HepG2 (cell line): ENCODE measurements around the gene GGA1. TPM values are rescaled to one million over a fixed set of nuclear protein-coding genes. Genes with fewer than 3 reads are reported as not detected.
A peak's percentile ranks its signal among the peaks of the same experiment; 100 is the strongest.

ENCODE experiments used
- CAMTA2 ChIP-seq: sonication (generic); formaldehyde crosslinking; IDR thresholded peaks from 2 replicates; pipeline ENCODE4 v1.4.0; 2020; ENCODE audit warnings: mild to moderate bottlenecking, missing genetic modification reagents, borderline replicate concordance
- DMAP1 ChIP-seq: IDR thresholded peaks from 2 replicates; pipeline ENCODE4 v1.6.1; 2016
- E2F2 ChIP-seq: sonication (generic); formaldehyde crosslinking; IDR thresholded peaks from 2 replicates; pipeline ENCODE4 v1.4.0; 2020; ENCODE audit warnings: missing genetic modification reagents, borderline replicate concordance
- GABPA ChIP-seq, 2 experiments: IDR thresholded peaks; 2 replicates each; pipeline ENCODE4 v1.6.1; 2011 to 2016; ENCODE audit warnings: low read depth in 2 of 2, low read length in 1 of 2, missing biosample characterization in 1 of 2, missing genetic modification characterization in 1 of 2
- HDAC6 ChIP-seq: fragments of 200-600 bp; sonication (generic); IDR thresholded peaks from 2 replicates; pipeline ENCODE4 v1.7.0; 2017; ENCODE audit warnings: mild to moderate bottlenecking, antibody characterized with exemption, low read length, low read depth
- KLF13 ChIP-seq: sonication (generic); formaldehyde crosslinking; IDR thresholded peaks from 2 replicates; pipeline ENCODE4 v1.4.0; 2020; ENCODE audit warnings: mild to moderate bottlenecking, missing genetic modification reagents
- KMT2A ChIP-seq: sonication (generic); formaldehyde crosslinking; IDR thresholded peaks from 2 replicates; pipeline ENCODE4 v1.4.0; 2020; ENCODE audit warnings: missing genetic modification reagents
- NFE2L2 ChIP-seq: fragments of 150-350 bp; IDR thresholded peaks from 2 replicates; pipeline ENCODE4 v1.6.1; 2014; ENCODE audit warnings: low read length
- NFKBIZ ChIP-seq: IDR thresholded peaks from 2 replicates; pipeline ENCODE4 v1.6.1; 2018; ENCODE audit warnings: missing genetic modification reagents, missing compliant biosample characterization
- RARG ChIP-seq: sonication (generic); formaldehyde crosslinking; IDR thresholded peaks from 2 replicates; pipeline ENCODE4 v1.4.0; 2020; ENCODE audit warnings: low read depth, mild to moderate bottlenecking, missing genetic modification reagents
- SALL2 ChIP-seq: sonication (generic); formaldehyde crosslinking; IDR thresholded peaks from 2 replicates; pipeline ENCODE4 v1.8.1; 2023; ENCODE audit warnings: mild to moderate bottlenecking, missing genetic modification reagents, inconsistent platforms
- TBX3 ChIP-seq: fragments of 450-650 bp; IDR thresholded peaks from 2 replicates; pipeline ENCODE4 v1.6.1; 2017; ENCODE audit warnings: antibody characterized with exemption, mild to moderate bottlenecking, inconsistent platforms, borderline replicate concordance
- TEAD2 ChIP-seq: sonication (generic); formaldehyde crosslinking; IDR thresholded peaks from 2 replicates; pipeline ENCODE4 v1.9.0; 2021; ENCODE audit warnings: missing genetic modification reagents
- YEATS2 ChIP-seq: sonication (generic); formaldehyde crosslinking; IDR thresholded peaks from 2 replicates; pipeline ENCODE4 v1.4.0; 2020; ENCODE audit warnings: missing genetic modification reagents, borderline replicate concordance
- ZBTB49 ChIP-seq: sonication (generic); formaldehyde crosslinking; IDR thresholded peaks from 2 replicates; pipeline ENCODE4 v1.4.0; 2020; ENCODE audit warnings: missing genetic modification reagents, borderline replicate concordance
- ZNF503 ChIP-seq: sonication (generic); formaldehyde crosslinking; IDR thresholded peaks from 2 replicates; pipeline ENCODE4 v1.4.0; 2020; ENCODE audit warnings: missing genetic modification reagents
- ZNF878 ChIP-seq: sonication (generic); formaldehyde crosslinking; IDR thresholded peaks from 2 replicates; pipeline ENCODE4 v1.8.1; 2023; ENCODE audit warnings: mild to moderate bottlenecking, missing genetic modification reagents, moderate library complexity
- ZSCAN22 ChIP-seq: sonication (generic); formaldehyde crosslinking; IDR thresholded peaks from 2 replicates; pipeline ENCODE4 v1.4.0; 2020; ENCODE audit warnings: mild to moderate bottlenecking, missing genetic modification reagents
- polyA plus RNA-seq, 8 experiments: library from polyadenylated mRNA; depleted of rRNA in 3 of 8; stranded (reverse) in 7 of 8; unstranded in 1 of 8; fragments of >200 nt; fragmentation: Illumina TruSeq in 4 of 8; extraction: Trizol in 4 of 8; gene quantifications; 2 replicates each; pipeline versions ENCODE4 v1.2.1 to v1.2.3, GENCODE V29; 2011 to 2016; ENCODE audit warnings: low read depth in 4 of 8, missing spikeins in 1 of 8, mixed read lengths in 1 of 8; ENCODE audit not compliant: insufficient read depth in 1 of 8
- total RNA-seq, 5 experiments: library from RNA; depleted of rRNA; stranded (reverse); fragments of >200 nt; fragmentation: Illumina TruSeq; extraction: Trizol; gene quantifications; 2 replicates each; pipeline ENCODE4 v1.2.3, GENCODE V29; 2016; ENCODE audit warnings: low read depth in 1 of 5
- TF ChIP-seq, protein P1 (sequence below): sonication (generic); formaldehyde crosslinking; IDR thresholded peaks from 2 replicates; pipeline ENCODE4 v1.4.0; 2020; ENCODE audit warnings: mild to moderate bottlenecking, missing genetic modification reagents

Gene GGA1
- total and polyA plus RNA-seq, 2 of the 13 experiments (the other 11 are each of a cell fraction or from before 2014, with no cell fraction given), result 29.1 to 87.2 TPM

DNA sequence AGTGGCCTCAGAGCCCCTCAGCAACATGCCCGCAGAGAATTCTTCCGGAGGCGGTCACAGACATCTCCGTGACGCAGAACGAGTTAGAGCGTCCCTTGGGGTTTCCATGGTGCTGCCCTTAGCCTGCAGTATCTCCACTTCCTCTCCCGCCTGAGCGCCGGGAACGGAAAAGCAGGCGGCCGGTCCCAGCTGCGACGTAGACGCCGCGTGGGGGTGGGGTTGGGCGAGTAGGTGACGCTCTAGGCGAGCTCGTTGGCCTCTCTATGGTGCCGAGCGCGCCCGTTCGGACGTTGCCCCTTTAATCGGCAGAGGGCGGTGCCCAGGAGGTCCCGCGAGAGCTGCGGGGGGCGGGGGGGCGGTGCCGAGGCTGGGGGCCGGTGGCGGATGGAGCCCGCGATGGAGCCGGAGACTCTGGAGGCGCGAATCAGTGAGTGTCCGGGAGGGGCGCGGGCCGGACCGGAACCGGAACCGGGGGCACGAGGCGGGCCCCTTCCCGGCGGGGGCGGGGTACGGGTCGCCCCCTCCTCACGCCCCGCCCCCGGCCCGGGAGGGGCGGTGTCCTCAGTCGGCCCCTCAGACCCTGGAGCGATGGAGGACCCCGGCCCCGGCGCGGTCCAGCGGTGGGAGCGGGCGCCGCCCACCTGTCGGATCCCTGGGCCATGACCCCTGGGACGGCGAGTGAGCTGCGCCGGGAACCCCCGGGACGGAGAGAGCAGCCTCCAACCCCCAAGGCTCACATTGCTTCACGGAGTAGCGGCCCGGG lies at the start of gene GGA1 (continued):
- TF ChIP-seq E2F2, result no peak
- TF ChIP-seq, protein P1, sequence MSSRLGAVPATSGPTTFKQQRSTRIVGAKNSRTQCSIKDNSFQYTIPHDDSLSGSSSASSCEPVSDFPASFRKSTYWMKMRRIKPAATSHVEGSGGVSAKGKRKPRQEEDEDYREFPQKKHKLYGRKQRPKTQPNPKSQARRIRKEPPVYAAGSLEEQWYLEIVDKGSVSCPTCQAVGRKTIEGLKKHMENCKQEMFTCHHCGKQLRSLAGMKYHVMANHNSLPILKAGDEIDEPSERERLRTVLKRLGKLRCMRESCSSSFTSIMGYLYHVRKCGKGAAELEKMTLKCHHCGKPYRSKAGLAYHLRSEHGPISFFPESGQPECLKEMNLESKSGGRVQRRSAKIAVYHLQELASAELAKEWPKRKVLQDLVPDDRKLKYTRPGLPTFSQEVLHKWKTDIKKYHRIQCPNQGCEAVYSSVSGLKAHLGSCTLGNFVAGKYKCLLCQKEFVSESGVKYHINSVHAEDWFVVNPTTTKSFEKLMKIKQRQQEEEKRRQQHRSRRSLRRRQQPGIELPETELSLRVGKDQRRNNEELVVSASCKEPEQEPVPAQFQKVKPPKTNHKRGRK, result no peak
- peak; percentile 55; the same call in 1 of the 2 replicates for TF ChIP-seq NFKBIZ (CRISPR knock-in tag)
- TF ChIP-seq RARG (CRISPR knock-in tag), result no peak
- no peak; the same call in none of the 2 replicates for TF ChIP-seq YEATS2 (CRISPR knock-in tag)
- TF ChIP-seq ZSCAN22 (CRISPR knock-in tag), result no peak
- TF ChIP-seq NFE2L2, result no peak
- TF ChIP-seq CAMTA2 (CRISPR knock-in tag), result 0 out of 2 replicates have a peak, but pooled peaks have one; percentile 54
- TF ChIP-seq ZNF878, result no peak; the same call in 1 of the 2 replicates
- peak; percentile 71; the same call in 1 of the 2 replicates for TF ChIP-seq TBX3
- no peak for TF ChIP-seq TEAD2
- TF ChIP-seq GABPA (IDR thresholded peaks at IDR 0.05; ENCODE audit: low read depth, low read length), result peak; percentile 87
- TF ChIP-seq GABPA (CRISPR knock-in tag; IDR thresholded peaks at IDR 0.05; ENCODE audit: low read depth), result peak; percentile 91
- no peak for TF ChIP-seq HDAC6
- 0 out of 2 replicates have a peak, but pooled peaks have one; percentile 75 for TF ChIP-seq ZNF503 (CRISPR knock-in tag)
- TF ChIP-seq KMT2A (CRISPR knock-in tag), result no peak
- no peak for TF ChIP-seq KLF13
- no peak for TF ChIP-seq ZBTB49 (CRISPR knock-in tag)
- peak; percentile 62 for TF ChIP-seq SALL2 (CRISPR knock-in tag)
- TF ChIP-seq DMAP1 (CRISPR knock-in tag), result peak; percentile 94
